GM12891 (cell line): ENCODE data around the gene LRRIQ3.

Experiments
- POLR2A ChIP-seq: IDR thresholded peaks from 2 replicates; pipeline ENCODE4 v1.6.1; 2011; ENCODE audit warnings: low read depth, low read length, control low read depth
- POLR2AphosphoS5 ChIP-seq: IDR thresholded peaks from 2 replicates; pipeline ENCODE4 v1.6.1; 2011; ENCODE audit warnings: low read depth, low read length, control low read depth
- SPI1 ChIP-seq: IDR thresholded peaks from 2 replicates; pipeline ENCODE4 v1.6.1; 2011; ENCODE audit warnings: low read depth, low read length, control low read depth
- TAF1 ChIP-seq: IDR thresholded peaks from 2 replicates; pipeline ENCODE4 v1.6.1; 2011; ENCODE audit warnings: low read depth, low read length, control low read depth

DNA sequence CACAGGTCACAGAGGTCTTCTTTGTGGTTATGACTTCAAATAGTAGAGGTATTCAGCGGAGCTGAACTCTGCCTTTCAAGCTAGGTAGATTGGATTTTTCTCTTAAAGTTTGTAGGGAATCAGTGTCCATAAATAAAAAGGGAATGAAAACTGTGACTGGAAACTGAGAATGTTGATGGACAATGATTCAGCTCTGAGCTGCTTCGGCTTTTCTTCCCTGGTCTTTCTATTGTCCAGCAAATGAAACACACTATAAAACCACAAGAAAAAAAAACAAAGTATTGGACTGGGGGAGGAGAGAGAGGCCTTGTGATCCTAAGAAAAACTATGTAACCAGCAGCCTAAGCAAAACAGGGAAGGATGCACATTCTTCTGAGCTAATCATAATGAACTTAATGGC, 48.3 kb upstream of the LRRIQ3 start:
- TF ChIP-seq POLR2A (no peak), POLR2AphosphoS5 (no peak), SPI1 (no peak), TAF1 (no peak)
